Inferior parietal cortex (tissue), 1 donor: ENCODE data around the gene TWF1.
"Not testable (repeated sequence)": the region's sequence is repeated elsewhere in the genome, so short reads cannot be mapped to it uniquely, and the experiment has no call there.

Experiments used
- DNase-seq: peaks from one replicate; pipeline ENCODE4 v3.0.0-alpha.2; 2016; ENCODE audit errors: extremely low spot score

The TWF1 gene

GRCh38 chr12:43805149-43805859 lies 813 bp downstream of the TWF1 start:
- peak; percentile 48 for DNase-seq

- DNase-seq: no peak
Observed at GRCh38 chr12:43797561-43798217, 8.4 kb downstream of the TWF1 start.

- no peak for DNase-seq
Observed at GRCh38 chr12:43795716-43796280, 10.3 kb downstream of the TWF1 start.

- no peak for DNase-seq
Observed at GRCh38 chr12:43789941-43790340, 16.2 kb downstream of the TWF1 start.

- DNase-seq: no peak
Observed at GRCh38 chr12:43786899-43787693, 19.0 kb downstream of the TWF1 start.

- peak; percentile 43 for DNase-seq
Observed at GRCh38 chr12:43776498-43776897, 29.6 kb downstream of the TWF1 start.

GRCh38 chr12:43766291-43766690 lies 39.8 kb downstream of the TWF1 start:
- no peak for DNase-seq

- DNase-seq: no peak
Observed at GRCh38 chr12:43764528-43764927, 41.6 kb downstream of the TWF1 start.

GRCh38 chr12:43763769-43764168 lies 42.3 kb downstream of the TWF1 start:
- DNase-seq: no peak

GRCh38 chr12:43762596-43762995 lies 43.5 kb downstream of the TWF1 start:
- DNase-seq: no peak

GRCh38 chr12:43761500-43761899 lies 44.6 kb downstream of the TWF1 start:
- no peak for DNase-seq

GRCh38 chr12:43760396-43760795 lies 45.7 kb downstream of the TWF1 start:
- no peak for DNase-seq

GRCh38 chr12:43758728-43759563 lies 47.2 kb downstream of the TWF1 start, which contains the start of the genes IRAK4 and PUS7L:
Gene IRAK4, plus strand, starts transcription at chr12:43758951. Its CDS starts 9,161 bp downstream, at chr12:43768112.
Gene PUS7L, minus strand, starts transcription at chr12:43758790. Its CDS starts 3,545 bp downstream, at chr12:43755245.
- peak; percentile 97 for DNase-seq

- peak; percentile 30 for DNase-seq
Observed at GRCh38 chr12:43758247-43758727, 47.8 kb downstream of the TWF1 start.

- DNase-seq: no peak
Observed at GRCh38 chr12:43754015-43754414, 52.1 kb downstream of the TWF1 start.

- DNase-seq: not testable (repeated sequence)
Observed at GRCh38 chr12:43751360-43751759, 54.8 kb downstream of the TWF1 start.

GRCh38 chr12:43750814-43751213 lies 55.3 kb downstream of the TWF1 start:
- DNase-seq: no peak

GRCh38 chr12:43749016-43749415 lies 57.1 kb downstream of the TWF1 start:
- DNase-seq: no peak

GRCh38 chr12:43744826-43745225 lies 61.3 kb downstream of the TWF1 start:
- DNase-seq: no peak
